Activated naive CD8-positive, alpha-beta T cell treated with anti-CD3 and anti-CD28 coated beads, Interleukin-2, amount 10 ng/mL, durations not matched to agents 7 days and 5 days (primary cell): ENCODE measurements around the gene ADGRD1. TPM values are rescaled to one million over a fixed set of nuclear protein-coding genes. Genes with fewer than 3 reads are reported as not detected.

Experiments used
- ATAC-seq: fragments of 150-1000 bp; cut with Tn5 transposase; one replicate; pipeline ENCODE4 v1.10.0; 2021; ENCODE audit warnings: low read depth, moderate library complexity
- POLR2A ChIA-PET: fragments of 350-600 bp; sonication (Branson Sonifier 250); formaldehyde crosslinking; loops from one replicate; lab custom pipeline; 2021; ENCODE audit warnings: antibody characterized with exemption; lab: Charles Lee
- DNase-seq: peaks from one replicate; pipeline ENCODE4 v3.0.0; 2021
- H3K27ac Mint-ChIP-seq: one replicate; pipeline ENCODE4 v1.8.0; 2022; ENCODE audit warnings: mild to moderate bottlenecking, mixed read lengths
- H3K27me3 Mint-ChIP-seq: one replicate; pipeline ENCODE4 v1.8.0; 2022; ENCODE audit warnings: mild to moderate bottlenecking, moderate library complexity, mixed read lengths
- H3K36me3 Mint-ChIP-seq: one replicate; pipeline ENCODE4 v1.8.0; 2021; ENCODE audit warnings: mild to moderate bottlenecking, mixed read lengths
- H3K4me1 Mint-ChIP-seq: one replicate; pipeline ENCODE4 v1.8.0; 2021; ENCODE audit warnings: mixed read lengths
- H3K4me3 Mint-ChIP-seq: one replicate; pipeline ENCODE4 v1.8.0; 2022; ENCODE audit warnings: mild to moderate bottlenecking, moderate library complexity, mixed read lengths
- H3K9me3 Mint-ChIP-seq: one replicate; pipeline ENCODE4 v1.8.0; 2021; ENCODE audit warnings: mixed read lengths
- total RNA-seq, 2 experiments: library from RNA; stranded (reverse); gene quantifications; one replicate each; pipeline ENCODE4 v1.2.3, GENCODE V29; 2021

The ADGRD1 gene
- total RNA-seq, 2 experiments from 2014 or later = not detected

- Mint-ChIP-seq H3K36me3 (no peaks in the 10 kb centered on the region), H3K27ac (no peak overlapping the region), H3K27me3 (no peaks in the 10 kb centered on the region), H3K4me3 (no peak overlapping the region), H3K4me1 (no peaks in the 10 kb centered on the region), H3K9me3 (no peaks in the 10 kb centered on the region)
- POLR2A ChIA-PET = no interaction called here
- no peak for ATAC-seq
- DNase-seq = no peak
Measured at GRCh38 chr12:131164096-131164872, 210.6 kb downstream of the ADGRD1 start.

GRCh38 chr12:131166717-131167116 is 213.0 kb downstream of the ADGRD1 start:
- POLR2A ChIA-PET = no interaction called here
- Mint-ChIP-seq H3K27ac (no peak overlapping the region), H3K27me3 (peaks cover 6% of the 10 kb centered on the region), H3K4me1 (no peaks in the 10 kb centered on the region), H3K36me3 (no peaks in the 10 kb centered on the region), H3K9me3 (no peaks in the 10 kb centered on the region), H3K4me3 (no peak overlapping the region)
- DNase-seq = no peak
- no peak for ATAC-seq

GRCh38 chr12:131167334-131167733 is 213.6 kb downstream of the ADGRD1 start:
- ATAC-seq (no peak), DNase-seq (no peak)
- no peak overlapping the region for H3K4me3 Mint-ChIP-seq
- POLR2A ChIA-PET = no interaction called here
- no peaks in the 10 kb centered on the region for H3K36me3 Mint-ChIP-seq
- no peaks in the 10 kb centered on the region for H3K9me3 Mint-ChIP-seq
- no peaks in the 10 kb centered on the region for H3K4me1 Mint-ChIP-seq
- H3K27ac Mint-ChIP-seq = no peak overlapping the region
- peaks cover 6% of the 10 kb centered on the region for H3K27me3 Mint-ChIP-seq

- H3K4me1 Mint-ChIP-seq = no peaks in the 10 kb centered on the region
- no peak for ATAC-seq
- POLR2A ChIA-PET = no interaction called here
Measured at GRCh38 chr12:131171029-131171428, 217.3 kb downstream of the ADGRD1 start.

GRCh38 chr12:131174901-131175300 is 221.2 kb downstream of the ADGRD1 start:
- POLR2A ChIA-PET = no interaction called here
- no peak for ATAC-seq
- H3K36me3 Mint-ChIP-seq = no peaks in the 10 kb centered on the region
- no peak overlapping the region for H3K27ac Mint-ChIP-seq
- peaks cover 6% of the 10 kb centered on the region for H3K27me3 Mint-ChIP-seq
- peaks cover 8% of the 10 kb centered on the region for H3K9me3 Mint-ChIP-seq
- DNase-seq = no peak
- H3K4me1 Mint-ChIP-seq = no peaks in the 10 kb centered on the region
- no peak overlapping the region for H3K4me3 Mint-ChIP-seq

More at GRCh38 chr12:131171029-131171428, 217.3 kb downstream of the ADGRD1 start:
- Mint-ChIP-seq H3K36me3 (no peaks in the 10 kb centered on the region), H3K4me3 (no peak overlapping the region), H3K9me3 (peaks cover 6% of the 10 kb centered on the region), H3K27me3 (peaks cover 6% of the 10 kb centered on the region), H3K27ac (no peak overlapping the region)
- no peak for DNase-seq

GRCh38 chr12:131176266-131176665 is 222.6 kb downstream of the ADGRD1 start:
- POLR2A ChIA-PET = no interaction called here
- Mint-ChIP-seq H3K9me3 (peaks cover 8% of the 10 kb centered on the region), H3K4me1 (no peaks in the 10 kb centered on the region), H3K4me3 (no peak overlapping the region), H3K36me3 (no peaks in the 10 kb centered on the region), H3K27ac (no peak overlapping the region), H3K27me3 (peaks cover 6% of the 10 kb centered on the region)
- no peak for DNase-seq
- ATAC-seq = no peak

- ATAC-seq (no peak), DNase-seq (no peak)
- peaks cover 8% of the 10 kb centered on the region for H3K9me3 Mint-ChIP-seq
- H3K4me1 Mint-ChIP-seq = no peaks in the 10 kb centered on the region
- no peak overlapping the region for H3K4me3 Mint-ChIP-seq
- peaks cover 4% of the 10 kb centered on the region for H3K27me3 Mint-ChIP-seq
- no peaks in the 10 kb centered on the region for H3K36me3 Mint-ChIP-seq
- POLR2A ChIA-PET = no interaction called here
- no peak overlapping the region for H3K27ac Mint-ChIP-seq
Measured at GRCh38 chr12:131176926-131177325, 223.2 kb downstream of the ADGRD1 start.

- ATAC-seq (no peak), DNase-seq (no peak)
- Mint-ChIP-seq H3K27ac (no peak overlapping the region), H3K36me3 (no peaks in the 10 kb centered on the region), H3K9me3 (peaks cover 8% of the 10 kb centered on the region), H3K4me1 (no peaks in the 10 kb centered on the region), H3K27me3 (peaks cover 4% of the 10 kb centered on the region), H3K4me3 (no peak overlapping the region)
- POLR2A ChIA-PET = no interaction called here
Measured at GRCh38 chr12:131177599-131177998, 223.9 kb downstream of the ADGRD1 start.

GRCh38 chr12:131187602-131188001 is 233.9 kb downstream of the ADGRD1 start:
- Mint-ChIP-seq H3K27ac (no peak overlapping the region), H3K4me3 (no peak overlapping the region), H3K9me3 (peaks cover 4% of the 10 kb centered on the region), H3K4me1 (no peaks in the 10 kb centered on the region), H3K27me3 (peaks cover 6% of the 10 kb centered on the region), H3K36me3 (no peaks in the 10 kb centered on the region)
- no peak for ATAC-seq
- no peak for DNase-seq
- POLR2A ChIA-PET = no interaction called here

GRCh38 chr12:131188131-131189050 is 234.7 kb downstream of the ADGRD1 start:
- Mint-ChIP-seq H3K36me3 (no peaks in the 10 kb centered on the region), H3K27ac (no peak overlapping the region), H3K27me3 (peaks cover 6% of the 10 kb centered on the region), H3K4me3 (no peak overlapping the region), H3K9me3 (peaks cover 4% of the 10 kb centered on the region), H3K4me1 (no peaks in the 10 kb centered on the region)
- POLR2A ChIA-PET = no interaction called here
- DNase-seq (no peak), ATAC-seq (no peak)

GRCh38 chr12:131189781-131190180 is 236.1 kb downstream of the ADGRD1 start:
- no peak for ATAC-seq
- peaks cover 6% of the 10 kb centered on the region for H3K27me3 Mint-ChIP-seq

GRCh38 chr12:131190965-131191364 is 237.3 kb downstream of the ADGRD1 start:
- Mint-ChIP-seq H3K27ac (no peak overlapping the region), H3K27me3 (peaks cover 2% of the 10 kb centered on the region), H3K4me3 (no peak overlapping the region), H3K4me1 (no peaks in the 10 kb centered on the region), H3K9me3 (peaks cover 3% of the 10 kb centered on the region), H3K36me3 (no peaks in the 10 kb centered on the region)
- ATAC-seq = no peak
- POLR2A ChIA-PET = no interaction called here
- no peak for DNase-seq

More at GRCh38 chr12:131189781-131190180, 236.1 kb downstream of the ADGRD1 start:
- H3K4me1 Mint-ChIP-seq = no peaks in the 10 kb centered on the region
- no peak overlapping the region for H3K4me3 Mint-ChIP-seq
- H3K27ac Mint-ChIP-seq = no peak overlapping the region
- no peaks in the 10 kb centered on the region for H3K36me3 Mint-ChIP-seq
- DNase-seq = no peak
- H3K9me3 Mint-ChIP-seq = peaks cover 4% of the 10 kb centered on the region
- POLR2A ChIA-PET = no interaction called here
